Neural cell (in vitro differentiated cells): ENCODE data around the gene ITPR2.

Experiments
- EZH2 ChIP-seq: fragments of 200-600, 300-800 bp; shearing (Covaris generic), sonication (generic); IDR thresholded peaks from 2 replicates; pipeline ENCODE4 v1.6.1; 2014; ENCODE audit warnings: antibody characterized with exemption, low read length, borderline replicate concordance, mild to moderate bottlenecking; ENCODE audit not compliant: insufficient read depth, poor library complexity, severe bottlenecking
- RAD21 ChIP-seq: fragments of 450-650 bp; conservative IDR thresholded peaks from 2 replicates; pipeline ENCODE4 v1.6.1; 2014; ENCODE audit warnings: antibody characterized with exemption, mild to moderate bottlenecking, moderate library complexity
- SMC3 ChIP-seq: fragments of 450-650 bp; conservative IDR thresholded peaks from 2 replicates; pipeline ENCODE4 v1.6.1; 2014; ENCODE audit warnings: antibody characterized with exemption, mild to moderate bottlenecking, moderate library complexity; ENCODE audit not compliant: poor library complexity
- TF ChIP-seq, protein P1 (sequence below): fragments of 450-650 bp; IDR thresholded peaks from 2 replicates; pipeline ENCODE4 v1.5.1; 2014; ENCODE audit warnings: antibody characterized with exemption, mild to moderate bottlenecking, moderate library complexity; ENCODE audit not compliant: poor library complexity, severe bottlenecking

DNA sequence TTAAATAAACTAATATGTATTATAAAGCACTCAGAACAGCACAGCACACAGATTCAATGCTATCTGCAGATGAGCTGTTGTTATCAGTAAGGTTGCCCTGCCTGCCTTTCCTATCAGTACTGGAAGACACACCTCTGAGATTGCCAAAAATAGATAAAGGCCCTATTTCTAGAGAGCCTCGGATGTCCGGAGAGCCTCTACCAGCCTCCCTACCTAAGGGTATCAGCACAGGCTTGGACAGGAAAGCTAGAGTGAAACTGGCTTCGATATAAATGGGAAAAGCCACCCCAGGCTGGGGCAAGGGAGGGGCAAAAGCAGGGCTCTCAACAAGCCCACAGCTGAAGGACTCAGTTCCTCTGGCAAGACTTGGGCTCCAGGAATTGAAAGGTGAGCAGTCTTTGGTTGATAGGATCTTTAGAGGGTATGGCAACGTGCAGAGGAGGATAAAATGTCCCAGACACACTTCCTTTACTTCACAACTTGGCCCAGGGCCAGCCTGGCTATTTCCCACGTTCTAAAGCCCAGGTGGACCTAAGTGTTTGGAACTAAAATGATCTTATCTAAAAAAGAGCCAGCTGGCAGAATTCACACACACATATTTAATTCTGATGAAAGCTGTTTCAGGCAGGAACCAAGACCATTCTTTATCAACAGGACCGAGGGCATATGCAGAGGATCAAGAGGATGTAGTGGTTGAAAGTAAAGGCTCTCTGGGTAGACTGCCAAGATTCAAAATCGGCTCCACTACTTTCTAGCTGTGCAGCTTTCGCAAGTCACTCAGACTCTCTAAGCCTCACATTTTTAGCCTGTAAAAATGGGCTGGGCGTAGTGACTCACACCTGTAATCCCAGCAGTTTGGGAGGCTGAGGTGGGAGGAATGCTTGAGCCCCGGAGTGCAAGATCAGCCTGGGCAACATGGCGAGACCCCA lies 37.8 kb upstream of the ITPR2 start:
- TF ChIP-seq SMC3 (no peak), EZH2 (no peak), RAD21 (no peak)
- TF ChIP-seq, protein P1, sequence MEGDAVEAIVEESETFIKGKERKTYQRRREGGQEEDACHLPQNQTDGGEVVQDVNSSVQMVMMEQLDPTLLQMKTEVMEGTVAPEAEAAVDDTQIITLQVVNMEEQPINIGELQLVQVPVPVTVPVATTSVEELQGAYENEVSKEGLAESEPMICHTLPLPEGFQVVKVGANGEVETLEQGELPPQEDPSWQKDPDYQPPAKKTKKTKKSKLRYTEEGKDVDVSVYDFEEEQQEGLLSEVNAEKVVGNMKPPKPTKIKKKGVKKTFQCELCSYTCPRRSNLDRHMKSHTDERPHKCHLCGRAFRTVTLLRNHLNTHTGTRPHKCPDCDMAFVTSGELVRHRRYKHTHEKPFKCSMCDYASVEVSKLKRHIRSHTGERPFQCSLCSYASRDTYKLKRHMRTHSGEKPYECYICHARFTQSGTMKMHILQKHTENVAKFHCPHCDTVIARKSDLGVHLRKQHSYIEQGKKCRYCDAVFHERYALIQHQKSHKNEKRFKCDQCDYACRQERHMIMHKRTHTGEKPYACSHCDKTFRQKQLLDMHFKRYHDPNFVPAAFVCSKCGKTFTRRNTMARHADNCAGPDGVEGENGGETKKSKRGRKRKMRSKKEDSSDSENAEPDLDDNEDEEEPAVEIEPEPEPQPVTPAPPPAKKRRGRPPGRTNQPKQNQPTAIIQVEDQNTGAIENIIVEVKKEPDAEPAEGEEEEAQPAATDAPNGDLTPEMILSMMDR = no peak
